Breast epithelium (tissue), 3 donors: ENCODE data around the gene TBC1D10B.

Experiments
- CTCF ChIP-seq, 3 donors: fragments of 450-650 bp; IDR thresholded peaks; one replicate each; pipeline ENCODE4 v1.5.1; 2016 to 2017; ENCODE audit warnings: antibody characterized with exemption in 3 of 3, mild to moderate bottlenecking in 3 of 3, moderate library complexity in 3 of 3
- POLR2A ChIP-seq: fragments of 450-650 bp; IDR thresholded peaks from one replicate; pipeline ENCODE4 v1.6.1; 2016; ENCODE audit warnings: antibody characterized with exemption, mild to moderate bottlenecking, moderate library complexity
- POLR2AphosphoS5 ChIP-seq, 3 donors: sonication (generic); formaldehyde crosslinking; IDR thresholded peaks; one replicate each; pipeline ENCODE4 v1.6.1; 2017; ENCODE audit warnings: antibody characterized with exemption in 3 of 3

GRCh38 chr16:30406795-30407101 lies 36.5 kb upstream of the TBC1D10B start:
- no peak for TF ChIP-seq CTCF (IDR thresholded peaks at IDR 0.05)
- no peak for TF ChIP-seq POLR2A
- TF ChIP-seq POLR2AphosphoS5 (IDR thresholded peaks at IDR 0.05): no peak
